Esophagus squamous epithelium (tissue), 5 donors: ENCODE measurements around the gene RANGAP1. TPM values are rescaled to one million over a fixed set of nuclear protein-coding genes. Genes with fewer than 3 reads are reported as not detected.

Experiments used
- DNase-seq: peaks from one replicate; lab custom pipeline; 2025; lab: John Stamatoyannopoulos, UW
- H3K27ac ChIP-seq, 4 donors: fragments of 200-600 bp; sonication (generic); one replicate each; pipeline ENCODE4 v1.5.1; 2016 to 2019; ENCODE audit warnings: mild to moderate bottlenecking in 1 of 4
- H3K27me3 ChIP-seq, 4 donors: fragments of 200-600 bp; sonication (generic); 1 replicate in 3 of 4; 2 replicates in 1 of 4; pipeline versions ENCODE4 v1.5.1 to v1.6.0; 2017 to 2021; ENCODE audit warnings: antibody characterized with exemption in 1 of 4
- H3K36me3 ChIP-seq, 3 donors: fragments of 200-600 bp; sonication (generic); one replicate each; pipeline ENCODE4 v1.5.1; 2016 to 2019
- H3K4me1 ChIP-seq, 3 donors: fragments of 200-600 bp; sonication (generic); one replicate each; pipeline ENCODE4 v1.5.1; 2017 to 2019
- H3K4me3 ChIP-seq, 4 donors: fragments of 200-600 bp; sonication (generic); 1 replicate in 3 of 4; 2 replicates in 1 of 4; pipeline ENCODE4 v1.5.1; 2016 to 2019; ENCODE audit warnings: mild to moderate bottlenecking in 2 of 4, moderate library complexity in 1 of 4
- H3K9me3 ChIP-seq, 3 donors: fragments of 200-600 bp; sonication (generic); one replicate each; pipeline ENCODE4 v1.5.1; 2016 to 2019
- CTCF ChIP-seq, 6 experiments: fragments of 450-650 bp in 4 of 6; fragments of 200-600 bp in 2 of 6; sonication (generic) in 2 of 6; IDR thresholded peaks; one replicate each; pipeline ENCODE4 v1.5.1; 2016 to 2019; ENCODE audit warnings: antibody characterized with exemption in 6 of 6, mild to moderate bottlenecking in 4 of 6, moderate library complexity in 4 of 6
- POLR2A ChIP-seq, 4 donors: fragments of 450-650 bp; IDR thresholded peaks; one replicate each; pipeline ENCODE4 v1.6.1; 2017; ENCODE audit warnings: antibody characterized with exemption in 4 of 4, mild to moderate bottlenecking in 4 of 4, moderate library complexity in 3 of 4
- WGBS, 2 donors: methylation state at CpG; one replicate each; pipeline ENCODE4 v1.1.5; 2018; 5-methylcytosine and 5-hydroxymethylcytosine counted together
- intact Hi-C: fragments of 100-400 bp; cut with DNase I; formaldehyde crosslinking; loops from one replicate; pipeline ENCODE4 v1.15.0; 2022
- total RNA-seq, 4 donors: library from RNA; depleted of rRNA; stranded (reverse); fragments of >200 nt; gene quantifications; one replicate each; pipeline ENCODE4 v1.1.0, GENCODE V29; 2016
- donor health status: DM: yes; HTN: yes; CAD: no.

Gene RANGAP1
- total RNA-seq, 4 donors from 2014 or later: 80.1 to 98.5 (median 84.5) TPM

GRCh38 chr22:41320416-41321240 is 34.6 kb upstream of the RANGAP1 start:
- peaks cover 1 to 72% (median 10%) of the 10 kb centered on the region in 3 donors for H3K36me3 ChIP-seq
- no peak overlapping the region for H3K27ac ChIP-seq
- H3K4me1 ChIP-seq: no peaks in the 10 kb centered on the region
- no peaks in the 10 kb centered on the region for H3K9me3 ChIP-seq
- 93% methylated on average over 14 to 15 of the region's 16 CpGs for WGBS, 2 donors
- no peak for TF ChIP-seq POLR2A (IDR thresholded peaks at IDR 0.05)
- TF ChIP-seq CTCF (IDR thresholded peaks at IDR 0.05): no peak
- no peaks in the 10 kb centered on the region for H3K27me3 ChIP-seq
- DNase-seq: no peak
- no peak overlapping the region for H3K4me3 ChIP-seq
- intact Hi-C loops: no loop called here

- Histone ChIP-seq H3K36me3 (peaks cover 0 to 33% (median 0%) of the 10 kb centered on the region in 3 donors), H3K9me3 (no peaks in the 10 kb centered on the region), H3K4me3 (no peak overlapping the region), H3K4me1 (no peaks in the 10 kb centered on the region), H3K27me3 (no peaks in the 10 kb centered on the region), H3K27ac (no peak overlapping the region)
- 79 to 81% methylated on average over 1 of the region's 1 CpG for WGBS, 2 donors
- TF ChIP-seq CTCF (IDR thresholded peaks at IDR 0.05): no peak
- no peak for TF ChIP-seq POLR2A (IDR thresholded peaks at IDR 0.05)
- no peak for DNase-seq
- intact Hi-C loops: no loop called here
These were observed 29.6 kb upstream of the RANGAP1 start for GRCh38 chr22:41315586-41315985.

- H3K27me3 ChIP-seq: no peaks in the 10 kb centered on the region
- WGBS, 2 donors: 88 to 92% methylated on average over 7 to 8 of the region's 8 CpGs
- DNase-seq: no peak
- no peak overlapping the region for H3K27ac ChIP-seq
- no peak overlapping the region for H3K4me3 ChIP-seq
- H3K4me1 ChIP-seq: no peaks in the 10 kb centered on the region
- H3K36me3 ChIP-seq: peaks cover 0 to 36% (median 0%) of the 10 kb centered on the region in 3 donors
- no peaks in the 10 kb centered on the region for H3K9me3 ChIP-seq
- TF ChIP-seq CTCF (IDR thresholded peaks at IDR 0.05): no peak
- no peak for TF ChIP-seq POLR2A (IDR thresholded peaks at IDR 0.05)
- intact Hi-C loops: no loop called here
These were observed 28.8 kb upstream of the RANGAP1 start for GRCh38 chr22:41314821-41315220.

- Histone ChIP-seq H3K36me3 (peaks cover 0 to 38% (median 0%) of the 10 kb centered on the region in 3 donors), H3K9me3 (no peaks in the 10 kb centered on the region), H3K27ac (no peak overlapping the region), H3K4me3 (no peak overlapping the region), H3K27me3 (no peaks in the 10 kb centered on the region), H3K4me1 (peaks cover 7 to 18% (median 11%) of the 10 kb centered on the region in 3 donors)
- no peak for DNase-seq
- intact Hi-C loops: no loop called here
- WGBS, 2 donors: 77 to 81% methylated on average over 5 of the region's 5 CpGs
- no peak for TF ChIP-seq POLR2A (IDR thresholded peaks at IDR 0.05)
- TF ChIP-seq CTCF (IDR thresholded peaks at IDR 0.05): no peak
These were observed 25.5 kb upstream of the RANGAP1 start for GRCh38 chr22:41311487-41311886.

GRCh38 chr22:41310336-41310735 is 24.3 kb upstream of the RANGAP1 start:
- H3K36me3 ChIP-seq: peaks cover 0 to 26% (median 0%) of the 10 kb centered on the region in 3 donors
- DNase-seq: no peak
- H3K4me1 ChIP-seq: peaks cover 10 to 26% (median 13%) of the 10 kb centered on the region in 3 donors
- WGBS, 2 donors: 86% methylated on average over 1 of the region's 1 CpG; no CpG with 5 or more reads in 1 of the 2 donors
- TF ChIP-seq POLR2A (IDR thresholded peaks at IDR 0.05): no peak
- TF ChIP-seq CTCF (IDR thresholded peaks at IDR 0.05): no peak
- H3K27me3 ChIP-seq: no peaks in the 10 kb centered on the region
- no peaks in the 10 kb centered on the region for H3K9me3 ChIP-seq
- H3K4me3 ChIP-seq: no peak overlapping the region
- no peak overlapping the region for H3K27ac ChIP-seq
- intact Hi-C loops: no loop called here
